ENCODE results near the gene DUSP14. TPM values are rescaled to one million over a fixed set of nuclear protein-coding genes. Genes with fewer than 3 reads are reported as not detected.
"Not testable (repeated sequence)": the region's sequence is repeated elsewhere in the genome, so short reads cannot be mapped to it uniquely, and the experiment has no call there.

Gene DUSP14
- total and polyA plus RNA-seq, 9 donors, result 6.3 to 17.1 (median 12.6) TPM

- no peak for DNase-seq
- Histone ChIP-seq H3K4me1 (ENCODE audit: insufficient read depth) (no peaks in the 10 kb centered on the region), H3K27me3 (no peaks in the 10 kb centered on the region), H3K36me3 (no peaks in the 10 kb centered on the region), H3K27ac (no peak overlapping the region), H3K4me3 (no peak overlapping the region), H3K9me3 (no peaks in the 10 kb centered on the region)
- WGBS, 3 donors, result 62 to 70% (median 69%) methylated on average over 10 of the region's 10 CpGs
- intact Hi-C loops (cut with DNase I), result no loop called here
- TF ChIP-seq EP300 (IDR thresholded peaks at IDR 0.05) (no peak), CTCF (IDR thresholded peaks at IDR 0.05) (no peak)
Measured at GRCh38 chr17:37506678-37507077, 17.0 kb downstream of the DUSP14 start.

- Histone ChIP-seq H3K9me3 (no peaks in the 10 kb centered on the region), H3K4me1 (ENCODE audit: insufficient read depth) (no peaks in the 10 kb centered on the region), H3K36me3 (no peaks in the 10 kb centered on the region), H3K27me3 (no peaks in the 10 kb centered on the region), H3K27ac (no peak overlapping the region), H3K4me3 (no peak overlapping the region)
- intact Hi-C loops (cut with DNase I), result no loop called here
- TF ChIP-seq POLR2A (IDR thresholded peaks at IDR 0.05) (no peak), CTCF (IDR thresholded peaks at IDR 0.05) (no peak), EP300 (IDR thresholded peaks at IDR 0.05) (no peak)
- 93 to 95% (median 94%) methylated on average over 9 of the region's 9 CpGs for WGBS, 3 donors
- no peak for DNase-seq
Measured at GRCh38 chr17:37507111-37507510, 17.4 kb downstream of the DUSP14 start.

- intact Hi-C loops (cut with DNase I), result no loop called here
Measured at GRCh38 chr17:37510056-37510455, 20.4 kb downstream of the DUSP14 start.

GRCh38 chr17:37511642-37512041, 22.0 kb downstream of the DUSP14 start:
- DNase-seq; H3K36me3 ChIP-seq; H3K27me3 ChIP-seq; H3K4me1 ChIP-seq (ENCODE audit: insufficient read depth); H3K4me3 ChIP-seq; H3K9me3 ChIP-seq; intact Hi-C loops (cut with DNase I); H3K27ac ChIP-seq: not testable (repeated sequence)
- WGBS, 3 donors, result 71 to 100% (median 92%) methylated on average over 1 of the region's 1 CpG

More at GRCh38 chr17:37510056-37510455, 20.4 kb downstream of the DUSP14 start:
- no peak overlapping the region for H3K27ac ChIP-seq
- no peak overlapping the region for H3K4me3 ChIP-seq
- 93 to 96% (median 93%) methylated on average over 17 of the region's 17 CpGs for WGBS, 3 donors
- no peaks in the 10 kb centered on the region for H3K36me3 ChIP-seq
- H3K9me3 ChIP-seq, result no peaks in the 10 kb centered on the region
- no peaks in the 10 kb centered on the region for H3K27me3 ChIP-seq
- TF ChIP-seq CTCF (IDR thresholded peaks at IDR 0.05), result no peak
- TF ChIP-seq EP300 (IDR thresholded peaks at IDR 0.05), result no peak
- no peak for TF ChIP-seq POLR2A (IDR thresholded peaks at IDR 0.05)
- DNase-seq, result no peak
- no peaks in the 10 kb centered on the region for H3K4me1 ChIP-seq (ENCODE audit: insufficient read depth)

GRCh38 chr17:37512442-37513068, 22.9 kb downstream of the DUSP14 start:
- Histone ChIP-seq H3K36me3 (no peaks in the 10 kb centered on the region), H3K27ac (no peak overlapping the region), H3K9me3 (no peaks in the 10 kb centered on the region), H3K4me3 (no peak overlapping the region), H3K27me3 (no peaks in the 10 kb centered on the region), H3K4me1 (ENCODE audit: insufficient read depth) (no peaks in the 10 kb centered on the region)
- intact Hi-C loops (cut with DNase I), result no loop called here
- TF ChIP-seq EP300 (IDR thresholded peaks at IDR 0.05) (no peak), POLR2A (IDR thresholded peaks at IDR 0.05) (no peak), CTCF (IDR thresholded peaks at IDR 0.05) (no peak)
- DNase-seq, result no peak
- 77 to 84% (median 81%) methylated on average over 22 to 24 of the region's 24 CpGs for WGBS, 3 donors
